HCT116 (cell line): ENCODE measurements around the gene SRRM1.
"Not testable (repeated sequence)": the region's sequence is repeated elsewhere in the genome, so short reads cannot be mapped to it uniquely, and the experiment has no call there.

Experiments
- CBX3 ChIP-seq: IDR thresholded peaks from 2 replicates; pipeline ENCODE4 v1.6.1; 2012; ENCODE audit warnings: low read depth
- EZH2 ChIP-seq: fragments of 200-600 bp; sonication (generic); IDR thresholded peaks from 2 replicates; pipeline ENCODE4 v1.6.1; 2017; ENCODE audit warnings: antibody characterized with exemption, mixed run types
- POLR2A ChIP-seq: IDR thresholded peaks from 2 replicates; pipeline ENCODE4 v1.7.0; 2011; ENCODE audit warnings: borderline replicate concordance; ENCODE audit not compliant: insufficient read depth, insufficient read length; ENCODE audit errors: extremely low read depth
- POLR2AphosphoS5 ChIP-seq: IDR thresholded peaks from 2 replicates; pipeline ENCODE4 v1.6.1; 2011; ENCODE audit warnings: mild to moderate bottlenecking, low read depth, low read length, moderate library complexity
- SIN3A ChIP-seq: IDR thresholded peaks from 2 replicates; pipeline ENCODE4 v1.6.1; 2012; ENCODE audit warnings: low read depth
- TF ChIP-seq, protein P1 (sequence below), 3 experiments: fragments of 200-600 bp in 1 of 3; sonication (generic) in 1 of 3; IDR thresholded peaks in 2 of 3; conservative IDR thresholded peaks in 1 of 3; 2 replicates each; pipeline ENCODE4 v1.5.1; 2012 to 2017; ENCODE audit warnings: low read depth in 2 of 3, low read length in 2 of 3, antibody characterized with exemption in 1 of 3, borderline replicate concordance in 1 of 3, control low read depth in 1 of 3, mild to moderate bottlenecking in 1 of 3, mixed read lengths in 1 of 3, mixed run types in 1 of 3, moderate library complexity in 1 of 3; ENCODE audit not compliant: insufficient read depth in 1 of 3

DNA sequence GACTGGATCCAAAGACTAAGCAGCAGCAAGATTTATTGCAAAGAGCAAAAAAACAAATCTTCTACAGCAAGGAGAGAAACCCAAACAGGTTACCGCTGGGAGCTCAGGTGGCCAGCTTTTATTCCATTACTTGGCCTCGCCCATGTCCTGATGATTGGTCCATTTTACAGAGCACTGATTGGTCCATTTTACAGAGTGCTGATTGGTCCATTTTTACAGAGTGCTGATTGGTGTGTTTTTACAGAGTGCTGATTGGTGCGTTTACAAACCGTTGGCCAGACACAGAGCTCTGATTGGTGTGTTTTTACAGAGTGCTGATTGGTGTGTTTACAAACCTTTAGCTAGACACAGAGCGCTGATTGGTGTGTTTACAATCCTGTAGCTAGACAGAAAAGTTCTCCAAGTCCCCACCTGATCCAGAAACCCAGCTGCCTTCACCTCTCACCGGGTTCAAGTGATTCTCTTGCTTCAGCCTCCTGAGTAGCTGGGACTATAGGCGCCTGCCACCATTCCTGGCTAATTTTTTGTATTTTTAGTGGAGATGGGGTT lies 54.4 kb downstream of the SRRM1 start:
- not testable (repeated sequence) for TF ChIP-seq POLR2A, CBX3, EZH2, POLR2AphosphoS5, SIN3A
- TF ChIP-seq, protein P1, sequence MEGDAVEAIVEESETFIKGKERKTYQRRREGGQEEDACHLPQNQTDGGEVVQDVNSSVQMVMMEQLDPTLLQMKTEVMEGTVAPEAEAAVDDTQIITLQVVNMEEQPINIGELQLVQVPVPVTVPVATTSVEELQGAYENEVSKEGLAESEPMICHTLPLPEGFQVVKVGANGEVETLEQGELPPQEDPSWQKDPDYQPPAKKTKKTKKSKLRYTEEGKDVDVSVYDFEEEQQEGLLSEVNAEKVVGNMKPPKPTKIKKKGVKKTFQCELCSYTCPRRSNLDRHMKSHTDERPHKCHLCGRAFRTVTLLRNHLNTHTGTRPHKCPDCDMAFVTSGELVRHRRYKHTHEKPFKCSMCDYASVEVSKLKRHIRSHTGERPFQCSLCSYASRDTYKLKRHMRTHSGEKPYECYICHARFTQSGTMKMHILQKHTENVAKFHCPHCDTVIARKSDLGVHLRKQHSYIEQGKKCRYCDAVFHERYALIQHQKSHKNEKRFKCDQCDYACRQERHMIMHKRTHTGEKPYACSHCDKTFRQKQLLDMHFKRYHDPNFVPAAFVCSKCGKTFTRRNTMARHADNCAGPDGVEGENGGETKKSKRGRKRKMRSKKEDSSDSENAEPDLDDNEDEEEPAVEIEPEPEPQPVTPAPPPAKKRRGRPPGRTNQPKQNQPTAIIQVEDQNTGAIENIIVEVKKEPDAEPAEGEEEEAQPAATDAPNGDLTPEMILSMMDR (IDR thresholded peaks at IDR 0.05 in 2 of 3, conservative IDR thresholded peaks at IDR 0.05 in 1 of 3; ENCODE audit: borderline replicate concordance in 1 of 3, insufficient read depth in 1 of 3, low read depth in 2 of 3, low read length in 2 of 3), result not testable (repeated sequence)
